Natural killer cell (primary cell): Measurements from ENCODE around the gene MRPS15. TPM values are rescaled to one million over a fixed set of nuclear protein-coding genes. Genes with fewer than 3 reads are reported as not detected.
"Not testable (repeated sequence)": the region's sequence is repeated elsewhere in the genome, so short reads cannot be mapped to it uniquely, and the experiment has no call there.

ENCODE experiments used
- ATAC-seq, 3 donors: fragments of 150-1000 bp in 2 of 3; fragments of 200-7000 bp in 1 of 3; cut with Tn5 transposase; 1 replicate in 1 of 3; 2 replicates in 2 of 3; pipeline ENCODE4 v1.10.0; 2021; ENCODE audit warnings: mild to moderate bottlenecking in 2 of 3, moderate library complexity in 2 of 3
- DNase-seq, 2 donors: peaks; one replicate each; pipeline versions ENCODE4 v3.0.0 to v3.0.0-alpha.2; 2013 to 2021; ENCODE audit warnings: mixed read lengths in 1 of 2
- H3K27ac ChIP-seq: one replicate; pipeline ENCODE4 v1.5.1; 2013; ENCODE audit warnings: mild to moderate bottlenecking, low read length
- H3K27me3 ChIP-seq: one replicate; pipeline ENCODE4 v1.6.1; 2013; ENCODE audit warnings: low read length; ENCODE audit not compliant: control insufficient read depth, insufficient read depth
- H3K36me3 ChIP-seq: one replicate; pipeline ENCODE4 v1.6.1; 2013; ENCODE audit warnings: low read length; ENCODE audit not compliant: control insufficient read depth, insufficient read depth
- H3K4me1 ChIP-seq: one replicate; pipeline ENCODE4 v1.6.1; 2013; ENCODE audit warnings: low read length; ENCODE audit not compliant: control insufficient read depth, insufficient read depth
- H3K4me3 ChIP-seq: one replicate; pipeline ENCODE4 v1.5.1; 2013; ENCODE audit warnings: low read length
- H3K9me3 ChIP-seq: one replicate; pipeline ENCODE4 v1.6.1; 2013; ENCODE audit warnings: low read length; ENCODE audit not compliant: control insufficient read depth, insufficient read depth
- H3K27ac Mint-ChIP-seq, 2 donors: one replicate each; pipeline ENCODE4 v1.8.0; 2022; ENCODE audit warnings: mild to moderate bottlenecking in 2 of 2, mixed read lengths in 2 of 2, moderate library complexity in 1 of 2
- H3K27me3 Mint-ChIP-seq, 2 donors: one replicate each; pipeline ENCODE4 v1.8.0; 2022; ENCODE audit warnings: low read depth in 2 of 2, mixed read lengths in 2 of 2
- H3K36me3 Mint-ChIP-seq: one replicate; pipeline ENCODE4 v1.8.0; 2022; ENCODE audit warnings: mixed read lengths
- H3K4me1 Mint-ChIP-seq, 2 donors: one replicate each; pipeline ENCODE4 v1.8.0; 2022; ENCODE audit warnings: mixed read lengths in 2 of 2
- H3K4me3 Mint-ChIP-seq: one replicate; pipeline ENCODE4 v1.8.0; 2022; ENCODE audit warnings: mild to moderate bottlenecking, moderate library complexity, mixed read lengths
- H3K9me3 Mint-ChIP-seq, 2 donors: one replicate each; pipeline ENCODE4 v1.8.0; 2022; ENCODE audit warnings: mixed read lengths in 2 of 2
- WGBS: methylation state at CpG from one replicate; pipeline ENCODE4 v1.1.7; 2013; ENCODE audit warnings: missing lambda C conversion rate; ENCODE audit not compliant: insufficient coverage; 5-methylcytosine and 5-hydroxymethylcytosine counted together
- intact Hi-C: fragments of 100-400 bp; cut with micrococcal nuclease; formaldehyde crosslinking; loops from one replicate; pipeline ENCODE4 v1.14.2; 2022
- total RNA-seq, 4 donors: library from RNA; stranded (reverse); fragments of 120-200 nt in 1 of 4; gene quantifications; one replicate each; pipeline versions ENCODE4 v1.2.3 to v1.2.4, GENCODE V29; 2013 to 2022
- TF ChIP-seq, protein P1 (sequence below): fragments of 200-600 bp; IDR thresholded peaks from one replicate; pipeline ENCODE4 v1.8.0; 2022; ENCODE audit warnings: antibody characterized with exemption

MRPS15 gene
- total RNA-seq, 3 donors from 2014 or later (not counting 1 experiment from before 2014, with no cell fraction given) = 28.2 to 38.2 (median 32.0) TPM

GRCh38 chr1:36481091-36481490 lies 16.9 kb upstream of the MRPS15 start:
- Mint-ChIP-seq H3K36me3 (no peaks in the 10 kb centered on the region), H3K27me3 (peaks cover 14 to 25% of the 10 kb centered on the region in 2 donors), H3K27ac (no peak overlapping the region), H3K9me3 (no peaks in the 10 kb centered on the region), H3K4me3 (no peak overlapping the region), H3K4me1 (peaks cover 7 to 10% of the 10 kb centered on the region in 2 donors)
- Histone ChIP-seq H3K36me3 (no peaks in the 10 kb centered on the region), H3K9me3 (no peaks in the 10 kb centered on the region), H3K4me3 (no peak overlapping the region), H3K27me3 (no peaks in the 10 kb centered on the region), H3K4me1 (peaks cover 22% of the 10 kb centered on the region), H3K27ac (no peak overlapping the region)
- TF ChIP-seq, protein P1, sequence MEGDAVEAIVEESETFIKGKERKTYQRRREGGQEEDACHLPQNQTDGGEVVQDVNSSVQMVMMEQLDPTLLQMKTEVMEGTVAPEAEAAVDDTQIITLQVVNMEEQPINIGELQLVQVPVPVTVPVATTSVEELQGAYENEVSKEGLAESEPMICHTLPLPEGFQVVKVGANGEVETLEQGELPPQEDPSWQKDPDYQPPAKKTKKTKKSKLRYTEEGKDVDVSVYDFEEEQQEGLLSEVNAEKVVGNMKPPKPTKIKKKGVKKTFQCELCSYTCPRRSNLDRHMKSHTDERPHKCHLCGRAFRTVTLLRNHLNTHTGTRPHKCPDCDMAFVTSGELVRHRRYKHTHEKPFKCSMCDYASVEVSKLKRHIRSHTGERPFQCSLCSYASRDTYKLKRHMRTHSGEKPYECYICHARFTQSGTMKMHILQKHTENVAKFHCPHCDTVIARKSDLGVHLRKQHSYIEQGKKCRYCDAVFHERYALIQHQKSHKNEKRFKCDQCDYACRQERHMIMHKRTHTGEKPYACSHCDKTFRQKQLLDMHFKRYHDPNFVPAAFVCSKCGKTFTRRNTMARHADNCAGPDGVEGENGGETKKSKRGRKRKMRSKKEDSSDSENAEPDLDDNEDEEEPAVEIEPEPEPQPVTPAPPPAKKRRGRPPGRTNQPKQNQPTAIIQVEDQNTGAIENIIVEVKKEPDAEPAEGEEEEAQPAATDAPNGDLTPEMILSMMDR = no peak
- no peak for ATAC-seq
- 86% methylated on average over 6 of the region's 6 CpGs for whole genome bisulfite sequencing
- DNase-seq = no peak
- intact Hi-C loops = no loop called here

DNA sequence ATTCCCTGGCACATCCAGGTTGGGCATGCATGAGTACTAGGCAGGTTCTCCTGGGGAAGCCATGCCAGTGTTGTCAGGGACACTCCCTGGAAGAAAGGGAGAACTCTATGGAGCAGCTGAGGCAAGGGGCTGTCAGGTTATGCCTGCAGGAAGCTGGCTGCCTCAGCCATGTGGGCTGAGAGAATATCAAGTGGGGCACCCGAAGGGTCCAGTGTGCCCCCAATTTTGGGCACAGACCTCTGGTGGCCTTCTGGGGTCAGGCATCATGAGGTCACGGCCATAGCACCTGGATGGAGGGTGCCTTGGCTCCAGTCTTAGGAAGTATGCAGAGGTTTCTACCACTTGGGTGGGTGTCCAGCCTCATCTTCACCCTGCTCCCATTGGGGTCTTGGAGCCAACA lies 16.0 kb upstream of the MRPS15 start:
- DNase-seq (no peak), ATAC-seq (no peak)
- Histone ChIP-seq H3K27me3 (no peaks in the 10 kb centered on the region), H3K27ac (no peak overlapping the region), H3K4me3 (no peak overlapping the region), H3K36me3 (no peaks in the 10 kb centered on the region), H3K4me1 (peaks cover 15% of the 10 kb centered on the region), H3K9me3 (no peaks in the 10 kb centered on the region)
- H3K27me3 Mint-ChIP-seq = peaks cover 8 to 19% of the 10 kb centered on the region in 2 donors
- TF ChIP-seq, protein P1 = no peak
- no peak overlapping the region for H3K27ac Mint-ChIP-seq
- WGBS = 82% methylated on average over 2 of the region's 2 CpGs
- no peaks in the 10 kb centered on the region for H3K36me3 Mint-ChIP-seq
- intact Hi-C loops = no loop called here
- peaks cover 7 to 10% of the 10 kb centered on the region in 2 donors for H3K4me1 Mint-ChIP-seq
- no peak overlapping the region for H3K4me3 Mint-ChIP-seq
- no peaks in the 10 kb centered on the region for H3K9me3 Mint-ChIP-seq

GRCh38 chr1:36479505-36480051 lies 15.4 kb upstream of the MRPS15 start:
- no peaks in the 10 kb centered on the region for H3K36me3 Mint-ChIP-seq
- Histone ChIP-seq H3K27ac (no peak overlapping the region), H3K9me3 (no peaks in the 10 kb centered on the region), H3K4me3 (no peak overlapping the region), H3K36me3 (no peaks in the 10 kb centered on the region), H3K27me3 (no peaks in the 10 kb centered on the region), H3K4me1 (peaks cover 15% of the 10 kb centered on the region)
- ATAC-seq (no peak), DNase-seq (no peak)
- intact Hi-C loops = no loop called here
- peaks cover 8 to 19% of the 10 kb centered on the region in 2 donors for H3K27me3 Mint-ChIP-seq
- H3K9me3 Mint-ChIP-seq = no peaks in the 10 kb centered on the region
- no peak overlapping the region for H3K27ac Mint-ChIP-seq
- H3K4me1 Mint-ChIP-seq = peaks cover 7 to 10% of the 10 kb centered on the region in 2 donors
- TF ChIP-seq, protein P1 = no peak
- 94% methylated on average over 2 of the region's 2 CpGs for WGBS
- H3K4me3 Mint-ChIP-seq = no peak overlapping the region

GRCh38 chr1:36477615-36478014 lies 13.4 kb upstream of the MRPS15 start:
- peaks cover 11% of the 10 kb centered on the region for H3K4me1 ChIP-seq
- H3K27ac Mint-ChIP-seq, H3K27me3 ChIP-seq, DNase-seq, H3K4me3 ChIP-seq, intact Hi-C loops, H3K36me3 Mint-ChIP-seq, ATAC-seq, H3K9me3 Mint-ChIP-seq, H3K4me3 Mint-ChIP-seq, H3K9me3 ChIP-seq, H3K27ac ChIP-seq, H3K4me1 Mint-ChIP-seq, H3K36me3 ChIP-seq: not testable (repeated sequence)
- 94% methylated on average over 13 of the region's 13 CpGs for WGBS
- peaks cover 8 to 19% of the 10 kb centered on the region in 2 donors for H3K27me3 Mint-ChIP-seq
